ENCODE results near the gene MMP24. TPM values are rescaled to one million over a fixed set of nuclear protein-coding genes. Genes with fewer than 3 reads are reported as not detected.

MMP24 gene
- total RNA-seq, 2 experiments from 2014 or later: 0.08 to 0.20 TPM

Other genes starting within 250 kb of the MMP24 start
- gene TRPC4AP, start 133.9 kb upstream of the MMP24 start, total RNA-seq: 10 to 100 TPM; 59.9 to 60.6 TPM
- gene EDEM2, start 79.4 kb upstream of the MMP24 start, total RNA-seq: 10 to 100 TPM; 23.4 to 24.2 TPM
- gene PROCR, start 54.6 kb upstream of the MMP24 start, total RNA-seq: 1 to 10 TPM; 2.1 to 2.4 TPM
- gene MMP24OS, start 51.4 kb downstream of the MMP24 start, total RNA-seq: 10 to 100 TPM; 64.3 to 70.1 TPM
- 10 to 100 TPM; 81.0 to 83.9 TPM for gene EIF6, start 58.1 kb downstream of the MMP24 start, total RNA-seq
- not detected for gene FAM83C, start 65.7 kb downstream of the MMP24 start, total RNA-seq
- gene UQCC1, start 185.3 kb downstream of the MMP24 start, total RNA-seq: 10 to 100 TPM; 58.7 to 63.7 TPM
- not detected for gene GDF5, start 211.5 kb downstream of the MMP24 start, total RNA-seq
- 10 to 100 TPM; 82.9 to 84.5 TPM for gene CEP250, start 228.9 kb downstream of the MMP24 start, total RNA-seq